ACC112 (cell line): ENCODE results near the gene NAA10.

ENCODE experiments used
- H2AFZ ChIP-seq: fragments of 200-600 bp; sonication (generic); one replicate; pipeline ENCODE4 v1.6.0; 2017; ENCODE audit warnings: antibody characterized with exemption, low read length; ENCODE audit not compliant: unreplicated experiment
- H3K27ac ChIP-seq: fragments of 200-600 bp; sonication (generic); 2 replicates; pipeline ENCODE4 v1.5.1; 2014; ENCODE audit warnings: low read depth, mild to moderate bottlenecking, antibody characterized with exemption, low read length, moderate library complexity
- H3K27me3 ChIP-seq: fragments of 200-600 bp; sonication (generic); 2 replicates; pipeline ENCODE4 v1.6.1; 2014; ENCODE audit warnings: mild to moderate bottlenecking, antibody characterized with exemption, low read length, moderate library complexity, mixed read lengths; ENCODE audit not compliant: insufficient read depth
- H3K36me3 ChIP-seq: fragments of 200-600 bp; sonication (generic); 2 replicates; pipeline ENCODE4 v1.6.1; 2016; ENCODE audit warnings: mild to moderate bottlenecking, antibody characterized with exemption, low read length, moderate library complexity, mixed read lengths; ENCODE audit not compliant: insufficient read depth
- H3K4me1 ChIP-seq: fragments of 200-600 bp; sonication (generic); one replicate; pipeline ENCODE4 v1.6.1; 2016; ENCODE audit warnings: low read length, mixed read lengths; ENCODE audit not compliant: insufficient read depth, unreplicated experiment, control insufficient read depth
- H3K4me3 ChIP-seq: fragments of 200-600 bp; sonication (generic); 2 replicates; pipeline ENCODE4 v1.5.1; 2014; ENCODE audit warnings: mild to moderate bottlenecking, low read depth, low read length
- H3K79me2 ChIP-seq: fragments of 200-600 bp; sonication (generic); one replicate; pipeline ENCODE4 v1.6.0; 2016; ENCODE audit warnings: low read length; ENCODE audit not compliant: control insufficient read depth, unreplicated experiment, insufficient read depth

Gene NAA10

GRCh38 chrX:153966283-153966688 is 31.4 kb upstream of the NAA10 start:
- no peak overlapping the region for H3K4me3 ChIP-seq
- H2AFZ ChIP-seq = no peak overlapping the region
- H3K36me3 ChIP-seq = no peaks in the 10 kb centered on the region
- peaks cover 63% of the 10 kb centered on the region for H3K79me2 ChIP-seq
- no peak overlapping the region for H3K27ac ChIP-seq
- peaks cover 19% of the 10 kb centered on the region for H3K4me1 ChIP-seq
- H3K27me3 ChIP-seq = no peaks in the 10 kb centered on the region

GRCh38 chrX:153965406-153965805 is 30.6 kb upstream of the NAA10 start:
- no peaks in the 10 kb centered on the region for H3K36me3 ChIP-seq
- no peak overlapping the region for H3K27ac ChIP-seq
- no peak overlapping the region for H2AFZ ChIP-seq
- no peak overlapping the region for H3K4me3 ChIP-seq
- no peaks in the 10 kb centered on the region for H3K27me3 ChIP-seq
- peaks cover 61% of the 10 kb centered on the region for H3K79me2 ChIP-seq
- peaks cover 19% of the 10 kb centered on the region for H3K4me1 ChIP-seq

GRCh38 chrX:153964105-153964504 is 29.3 kb upstream of the NAA10 start:
- Histone ChIP-seq H3K36me3 (no peaks in the 10 kb centered on the region), H3K4me1 (peaks cover 19% of the 10 kb centered on the region), H2AFZ (no peak overlapping the region), H3K4me3 (no peak overlapping the region), H3K27me3 (no peaks in the 10 kb centered on the region), H3K79me2 (peaks cover 53% of the 10 kb centered on the region), H3K27ac (no peak overlapping the region)

GRCh38 chrX:153963546-153963945 is 28.7 kb upstream of the NAA10 start:
- Histone ChIP-seq H3K79me2 (peaks cover 47% of the 10 kb centered on the region), H3K27me3 (no peaks in the 10 kb centered on the region), H3K36me3 (no peaks in the 10 kb centered on the region), H3K27ac (no peak overlapping the region), H2AFZ (no peak overlapping the region), H3K4me3 (no peak overlapping the region), H3K4me1 (peaks cover 18% of the 10 kb centered on the region)

GRCh38 chrX:153961292-153961691 is 26.5 kb upstream of the NAA10 start:
- H3K27ac ChIP-seq = no peak overlapping the region
- no peaks in the 10 kb centered on the region for H3K27me3 ChIP-seq
- H3K36me3 ChIP-seq = no peaks in the 10 kb centered on the region
- H3K79me2 ChIP-seq = peaks cover 25% of the 10 kb centered on the region
- H3K4me3 ChIP-seq = no peak overlapping the region
- no peaks in the 10 kb centered on the region for H3K4me1 ChIP-seq
- no peak overlapping the region for H2AFZ ChIP-seq

- Histone ChIP-seq H3K27me3 (no peaks in the 10 kb centered on the region), H2AFZ (no peak overlapping the region), H3K4me1 (no peaks in the 10 kb centered on the region), H3K36me3 (no peaks in the 10 kb centered on the region), H3K79me2 (peaks cover 20% of the 10 kb centered on the region), H3K4me3 (no peak overlapping the region), H3K27ac (no peak overlapping the region)
Measured at GRCh38 chrX:153960786-153961185, 25.9 kb upstream of the NAA10 start.

GRCh38 chrX:153960077-153960476 is 25.2 kb upstream of the NAA10 start:
- no peaks in the 10 kb centered on the region for H3K36me3 ChIP-seq
- no peak overlapping the region for H3K4me3 ChIP-seq
- H3K79me2 ChIP-seq = peaks cover 13% of the 10 kb centered on the region
- H3K27me3 ChIP-seq = no peaks in the 10 kb centered on the region
- H3K27ac ChIP-seq = no peak overlapping the region
- no peak overlapping the region for H2AFZ ChIP-seq
- H3K4me1 ChIP-seq = no peaks in the 10 kb centered on the region

- H3K36me3 ChIP-seq = no peaks in the 10 kb centered on the region
- H3K27ac ChIP-seq = no peak overlapping the region
- H3K27me3 ChIP-seq = no peaks in the 10 kb centered on the region
- no peak overlapping the region for H2AFZ ChIP-seq
- H3K79me2 ChIP-seq = peaks cover 8% of the 10 kb centered on the region
- H3K4me3 ChIP-seq = no peak overlapping the region
- H3K4me1 ChIP-seq = no peaks in the 10 kb centered on the region
Measured at GRCh38 chrX:153959649-153960048, 24.8 kb upstream of the NAA10 start.

GRCh38 chrX:153958605-153959004 is 23.8 kb upstream of the NAA10 start:
- no peak overlapping the region for H3K27ac ChIP-seq
- no peaks in the 10 kb centered on the region for H3K4me1 ChIP-seq
- no peak overlapping the region for H3K4me3 ChIP-seq
- no peaks in the 10 kb centered on the region for H3K36me3 ChIP-seq
- no peaks in the 10 kb centered on the region for H3K27me3 ChIP-seq
- no peaks in the 10 kb centered on the region for H3K79me2 ChIP-seq
- no peak overlapping the region for H2AFZ ChIP-seq

- Histone ChIP-seq H3K79me2 (no peaks in the 10 kb centered on the region), H3K4me3 (no peak overlapping the region), H2AFZ (no peak overlapping the region), H3K27me3 (no peaks in the 10 kb centered on the region), H3K27ac (no peak overlapping the region), H3K4me1 (no peaks in the 10 kb centered on the region), H3K36me3 (no peaks in the 10 kb centered on the region)
Measured at GRCh38 chrX:153957224-153957623, 22.4 kb upstream of the NAA10 start.

- no peaks in the 10 kb centered on the region for H3K4me1 ChIP-seq
- no peak overlapping the region for H3K27ac ChIP-seq
- H2AFZ ChIP-seq = no peak overlapping the region
- no peaks in the 10 kb centered on the region for H3K36me3 ChIP-seq
- no peaks in the 10 kb centered on the region for H3K79me2 ChIP-seq
- no peak overlapping the region for H3K4me3 ChIP-seq
- H3K27me3 ChIP-seq = no peaks in the 10 kb centered on the region
Measured at GRCh38 chrX:153956044-153956907, 21.4 kb upstream of the NAA10 start.
